Psoas muscle (tissue), 8 donors: ENCODE measurements around the gene DNAAF2. TPM values are rescaled to one million over a fixed set of nuclear protein-coding genes. Genes with fewer than 3 reads are reported as not detected.
A peak's percentile ranks its signal among the peaks of the same experiment; 100 is the strongest.
"Not testable (repeated sequence)": the region's sequence is repeated elsewhere in the genome, so short reads cannot be mapped to it uniquely, and the experiment has no call there.

Experiments
- ATAC-seq, 4 donors: fragments of 200-7000 bp; cut with Tn5 transposase; one replicate each; pipeline ENCODE4 v1.9.1; 2020; ENCODE audit warnings: moderate library complexity in 3 of 4, mild to moderate bottlenecking in 2 of 4
- DNase-seq, 2 donors: peaks; one replicate each; pipeline ENCODE4 v3.0.0-alpha.2; 2020
- H3K27ac ChIP-seq: fragments of 200-600 bp; one replicate; pipeline ENCODE4 v1.8.0; 2022
- H3K27me3 ChIP-seq, 3 donors: fragments of 200-600 bp in 1 of 3; one replicate each; pipeline versions ENCODE4 v1.6.1 to v1.8.0; 2013 to 2022; ENCODE audit warnings: low read length in 2 of 3, mild to moderate bottlenecking in 2 of 3, moderate library complexity in 1 of 3; ENCODE audit not compliant: insufficient read depth in 3 of 3
- H3K36me3 ChIP-seq, 2 donors: fragments of 200-600 bp in 1 of 2; one replicate each; pipeline versions ENCODE4 v1.6.1 to v1.8.0; 2013 to 2022; ENCODE audit warnings: low read depth in 1 of 2, mild to moderate bottlenecking in 1 of 2, moderate library complexity in 1 of 2; ENCODE audit not compliant: insufficient read depth in 1 of 2
- H3K4me1 ChIP-seq: fragments of 200-600 bp; one replicate; pipeline ENCODE4 v1.8.0; 2022
- H3K4me3 ChIP-seq: fragments of 200-600 bp; one replicate; pipeline ENCODE4 v1.8.0; 2022; ENCODE audit warnings: mild to moderate bottlenecking
- H3K9me3 ChIP-seq: fragments of 200-600 bp; one replicate; pipeline ENCODE4 v1.8.0; 2022
- CTCF ChIP-seq: fragments of 200-600 bp; IDR thresholded peaks from one replicate; pipeline ENCODE4 v1.8.0; 2022; ENCODE audit warnings: antibody characterized with exemption
- WGBS, 3 donors: extraction: QIAGEN DNeasy Blood & Tissue Kit; methylation state at CpG; one replicate each; pipeline versions ENCODE4 v1.1.6 to v1.1.7; 2013; 5-methylcytosine and 5-hydroxymethylcytosine counted together
- intact Hi-C, 2 donors: fragments of 100-400 bp; cut with DNase I; formaldehyde crosslinking; loops; one replicate each; pipeline versions ENCODE4 v1.11.0 to v1.14.2; 2022
- polyA plus RNA-seq, 3 donors: library from polyadenylated mRNA; stranded (reverse); fragments of 200-250 nt; gene quantifications; one replicate each; pipeline ENCODE4 v1.2.3, GENCODE V29; 2013
- total RNA-seq, 4 donors: library from RNA; stranded (reverse); fragmentation: NEBNext Ultra II Directional in 2 of 4; extraction: Animal tissue kit (Norgen Biotek cat#: 25700) in 2 of 4; gene quantifications; one replicate each; pipeline versions ENCODE4 v1.2.1 to v1.2.4, GENCODE V29; 2021 to 2023
- donor health status: healthy with polysubstance abuse.
- donor health status: DM: no; HTN: no; CAD: no; lungs with moderate emphysema.
- donor health status: Bipolar disorder and iron deficiency.
- donor health status: healthy.
- donor health status: DM: yes; HTN: yes; CAD: no.
- donor health status: DM: no; HTN: no; CAD: no.
- donor health status: DM: no; HTN: no; CAD: no.
- donor health status: DM: yes; HTN: yes; CAD: no.

DNAAF2 gene
- total and polyA plus RNA-seq, 7 donors, result 4.0 to 10.6 (median 6.0) TPM

- H3K36me3 ChIP-seq, result peaks cover 0 to 19% of the 10 kb centered on the region in 2 donors
- intact Hi-C loops, result loop anchor here (5.0 to 10.0 kb wide), 2 partner anchors 32 to 495 kb away; partner anchors contain the start of genes RPS29 (in 1 of the 2) and VCPKMT (in 1 of the 2)
- H3K27me3 ChIP-seq, result no peaks in the 10 kb centered on the region
- H3K27ac ChIP-seq, result peak overlapping the region; percentile 96
- DNase-seq (no peak), ATAC-seq (no peak)
- 1 to 2% (median 1%) methylated on average over 11 of the region's 11 CpGs for WGBS, 3 donors
- peak overlapping the region; percentile 80 for H3K4me3 ChIP-seq
- H3K4me1 ChIP-seq, result peaks cover 46% of the 10 kb centered on the region
- TF ChIP-seq CTCF, result no peak
- H3K9me3 ChIP-seq, result no peaks in the 10 kb centered on the region
Observed at GRCh38 chr14:49619730-49620129, 15.3 kb downstream of the DNAAF2 start.

GRCh38 chr14:49619273-49619672, 15.8 kb downstream of the DNAAF2 start:
- intact Hi-C loops, H3K9me3 ChIP-seq, H3K27me3 ChIP-seq, ATAC-seq, DNase-seq: not testable (repeated sequence)
- Histone ChIP-seq H3K27ac (peak overlapping the region; percentile 96), H3K36me3 (peaks cover 0 to 21% of the 10 kb centered on the region in 2 donors), H3K4me1 (peaks cover 44% of the 10 kb centered on the region), H3K4me3 (peak overlapping the region; percentile 80)
- 68 to 74% (median 73%) methylated on average over 19 of the region's 19 CpGs for WGBS, 3 donors

GRCh38 chr14:49617852-49618519, 17.1 kb downstream of the DNAAF2 start:
- ATAC-seq, result no peak
- WGBS, 3 donors, result 85 to 90% (median 89%) methylated on average over 6 of the region's 6 CpGs
- H3K9me3 ChIP-seq, result no peaks in the 10 kb centered on the region
- peaks cover 33% of the 10 kb centered on the region for H3K4me1 ChIP-seq
- H3K4me3 ChIP-seq, result no peak overlapping the region
- peaks cover 0 to 24% of the 10 kb centered on the region in 2 donors for H3K36me3 ChIP-seq
- H3K27ac ChIP-seq, result no peak overlapping the region
- DNase-seq, result no peak
- intact Hi-C loops, result no loop called here
- H3K27me3 ChIP-seq, result no peaks in the 10 kb centered on the region
- TF ChIP-seq CTCF, result no peak

- Histone ChIP-seq H3K27me3 (no peaks in the 10 kb centered on the region), H3K4me3 (no peak overlapping the region), H3K27ac (no peak overlapping the region), H3K9me3 (no peaks in the 10 kb centered on the region), H3K4me1 (peaks cover 17% of the 10 kb centered on the region), H3K36me3 (peaks cover 0 to 24% of the 10 kb centered on the region in 2 donors)
- TF ChIP-seq CTCF, result no peak
- ATAC-seq, result no peak
- intact Hi-C loops, result no loop called here
- no peak for DNase-seq
- 92 to 97% (median 93%) methylated on average over 6 of the region's 6 CpGs for WGBS, 3 donors
Observed at GRCh38 chr14:49615776-49616175, 19.3 kb downstream of the DNAAF2 start.

- no peak for ATAC-seq
- TF ChIP-seq CTCF, result no peak
- Histone ChIP-seq H3K4me3 (no peak overlapping the region), H3K4me1 (peaks cover 13% of the 10 kb centered on the region), H3K9me3 (no peaks in the 10 kb centered on the region), H3K27me3 (no peaks in the 10 kb centered on the region), H3K36me3 (peaks cover 0 to 24% of the 10 kb centered on the region in 2 donors), H3K27ac (no peak overlapping the region)
- no peak for DNase-seq
- intact Hi-C loops, result no loop called here
- WGBS, 3 donors, result 98 to 99% (median 98%) methylated on average over 2 of the region's 2 CpGs
Observed at GRCh38 chr14:49614196-49614595, 20.8 kb downstream of the DNAAF2 start.
